ENCODE results near the gene TMEM169. TPM values are rescaled to one million over a fixed set of nuclear protein-coding genes. Genes with fewer than 3 reads are reported as not detected.

TMEM169 gene
- total and polyA plus RNA-seq, 2 of the 13 experiments (the other 11 are each of a cell fraction or from before 2014, with no cell fraction given): 1.5 to 4.5 TPM

DNA sequence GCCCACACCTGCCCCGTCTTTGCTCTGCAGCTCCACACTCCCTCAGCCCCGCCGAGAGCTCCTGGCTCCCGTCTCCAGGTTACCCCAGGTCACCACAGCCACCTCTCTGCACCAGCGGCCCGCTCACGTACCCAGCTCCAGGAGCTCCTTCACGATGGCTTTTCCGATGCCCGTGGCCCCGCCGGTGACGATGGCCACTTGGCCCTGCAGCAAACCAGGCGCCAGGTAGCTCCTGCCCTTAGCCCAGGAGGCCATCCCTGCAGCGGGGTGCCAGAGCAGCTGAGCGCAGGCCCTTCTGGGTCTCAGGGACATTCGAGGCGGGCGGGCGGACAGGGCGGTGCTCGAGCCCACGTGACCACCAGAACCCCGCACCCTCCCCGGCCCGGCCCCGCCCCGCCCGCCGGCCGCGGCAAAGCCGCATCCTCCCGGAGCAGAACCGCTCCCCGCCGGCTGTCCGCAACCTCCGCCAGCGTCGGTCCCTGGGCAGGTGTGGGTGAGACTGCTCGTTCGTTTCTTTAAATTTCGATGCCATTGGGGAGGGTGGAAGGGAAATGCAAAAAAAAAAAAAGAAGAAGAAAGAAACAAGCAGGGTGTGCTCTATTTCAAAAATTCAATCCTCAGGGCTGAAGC, at the start of gene TMEM169, which contains the start of gene PECR (continued):
- TF ChIP-seq ZNF326 (CRISPR knock-in tag; IDR thresholded peaks at IDR 0.05; ENCODE audit: borderline replicate concordance) (no peak), SCMH1 (CRISPR knock-in tag; IDR thresholded peaks at IDR 0.05; ENCODE audit: borderline replicate concordance) (no peak), WIZ (CRISPR knock-in tag; IDR thresholded peaks at IDR 0.05) (0 out of 2 replicates have a peak, but pooled peaks have one; percentile 88), ASH2L (IDR thresholded peaks at IDR 0.05; ENCODE audit: insufficient read length, low read depth, low read length) (peak; percentile 94), AFF4 (CRISPR knock-in tag; IDR thresholded peaks at IDR 0.05) (no peak; the same call in 1 of the 2 replicates), MED8 (CRISPR knock-in tag; IDR thresholded peaks at IDR 0.05; ENCODE audit: insufficient replicate concordance) (peak; percentile 81), CHCHD3 (CRISPR knock-in tag; IDR thresholded peaks at IDR 0.05) (peak; percentile 71; the same call in 1 of the 2 replicates), EEA1 (CRISPR knock-in tag; IDR thresholded peaks at IDR 0.05; ENCODE audit: borderline replicate concordance) (peak; percentile 95), ZNF724P (CRISPR knock-in tag; IDR thresholded peaks at IDR 0.05; ENCODE audit: borderline replicate concordance) (peak; percentile 93), LCORL (IDR thresholded peaks at IDR 0.05) (no peak), LCORL (CRISPR knock-in tag; IDR thresholded peaks at IDR 0.05) (peak; percentile 81), PRDM15 (CRISPR knock-in tag; IDR thresholded peaks at IDR 0.05) (0 out of 2 replicates have a peak, but pooled peaks have one; percentile 4), THAP8 (CRISPR knock-in tag; IDR thresholded peaks at IDR 0.05; ENCODE audit: borderline replicate concordance) (peak; percentile 98)
